Measurements from ENCODE around the gene ARSA.

- TF ChIP-seq JUNB (IDR thresholded peaks at IDR 0.05), result no peak
- TF ChIP-seq, protein P1, sequence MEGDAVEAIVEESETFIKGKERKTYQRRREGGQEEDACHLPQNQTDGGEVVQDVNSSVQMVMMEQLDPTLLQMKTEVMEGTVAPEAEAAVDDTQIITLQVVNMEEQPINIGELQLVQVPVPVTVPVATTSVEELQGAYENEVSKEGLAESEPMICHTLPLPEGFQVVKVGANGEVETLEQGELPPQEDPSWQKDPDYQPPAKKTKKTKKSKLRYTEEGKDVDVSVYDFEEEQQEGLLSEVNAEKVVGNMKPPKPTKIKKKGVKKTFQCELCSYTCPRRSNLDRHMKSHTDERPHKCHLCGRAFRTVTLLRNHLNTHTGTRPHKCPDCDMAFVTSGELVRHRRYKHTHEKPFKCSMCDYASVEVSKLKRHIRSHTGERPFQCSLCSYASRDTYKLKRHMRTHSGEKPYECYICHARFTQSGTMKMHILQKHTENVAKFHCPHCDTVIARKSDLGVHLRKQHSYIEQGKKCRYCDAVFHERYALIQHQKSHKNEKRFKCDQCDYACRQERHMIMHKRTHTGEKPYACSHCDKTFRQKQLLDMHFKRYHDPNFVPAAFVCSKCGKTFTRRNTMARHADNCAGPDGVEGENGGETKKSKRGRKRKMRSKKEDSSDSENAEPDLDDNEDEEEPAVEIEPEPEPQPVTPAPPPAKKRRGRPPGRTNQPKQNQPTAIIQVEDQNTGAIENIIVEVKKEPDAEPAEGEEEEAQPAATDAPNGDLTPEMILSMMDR (IDR thresholded peaks at IDR 0.05), result no peak
Measured at GRCh38 chr22:50605002-50605612, 22.8 kb downstream of the ARSA start.
